Cerebellar cortex (tissue), 1 donor: ENCODE results near the gene NUDT19.
"Not testable (repeated sequence)": the region's sequence is repeated elsewhere in the genome, so short reads cannot be mapped to it uniquely, and the experiment has no call there.

Source experiments
- DNase-seq: peaks from one replicate; pipeline ENCODE4 v3.0.0-alpha.2; 2015; ENCODE audit warnings: low spot score

Gene NUDT19

GRCh38 chr19:32691291-32691951 lies at the start of gene NUDT19:
TSS of gene NUDT19 (plus strand) at chr19:32691821. CDS start at chr19:32691961, 140 bp downstream.
- peak; percentile 75 for DNase-seq

GRCh38 chr19:32642771-32643170 lies 48.9 kb upstream of the NUDT19 start:
- DNase-seq, result no peak

GRCh38 chr19:32646556-32646955 lies 45.1 kb upstream of the NUDT19 start:
- DNase-seq, result no peak

GRCh38 chr19:32647361-32647760 lies 44.3 kb upstream of the NUDT19 start:
- DNase-seq, result no peak

GRCh38 chr19:32649751-32650150 lies 41.9 kb upstream of the NUDT19 start:
- DNase-seq, result peak; percentile 32

GRCh38 chr19:32650671-32651070 lies 41.0 kb upstream of the NUDT19 start:
- DNase-seq, result no peak

GRCh38 chr19:32651729-32652140 lies 39.9 kb upstream of the NUDT19 start:
- DNase-seq, result peak; percentile 38

- not testable (repeated sequence) for DNase-seq
Observed at GRCh38 chr19:32652331-32652730, 39.3 kb upstream of the NUDT19 start.

GRCh38 chr19:32652894-32653598 lies 38.6 kb upstream of the NUDT19 start:
- DNase-seq, result peak; percentile 59

- no peak for DNase-seq
Observed at GRCh38 chr19:32653599-32653915, 38.1 kb upstream of the NUDT19 start.

- DNase-seq, result not testable (repeated sequence)
Observed at GRCh38 chr19:32656379-32656778, 35.2 kb upstream of the NUDT19 start.

GRCh38 chr19:32658075-32658474 lies 33.5 kb upstream of the NUDT19 start:
- no peak for DNase-seq

- DNase-seq, result no peak
Observed at GRCh38 chr19:32658527-32658926, 33.1 kb upstream of the NUDT19 start.

- no peak for DNase-seq
Observed at GRCh38 chr19:32661318-32661717, 30.3 kb upstream of the NUDT19 start.

GRCh38 chr19:32662186-32662585 lies 29.4 kb upstream of the NUDT19 start:
- DNase-seq, result no peak

- no peak for DNase-seq
Observed at GRCh38 chr19:32666084-32666483, 25.5 kb upstream of the NUDT19 start.

GRCh38 chr19:32669310-32669709 lies 22.3 kb upstream of the NUDT19 start:
- DNase-seq, result peak; percentile 81

- DNase-seq, result no peak
Observed at GRCh38 chr19:32671883-32672593, 19.6 kb upstream of the NUDT19 start.

- DNase-seq, result no peak
Observed at GRCh38 chr19:32672841-32673240, 18.8 kb upstream of the NUDT19 start.

- DNase-seq, result no peak
Observed at GRCh38 chr19:32673573-32673972, 18.0 kb upstream of the NUDT19 start.

GRCh38 chr19:32674153-32674930 lies 17.3 kb upstream of the NUDT19 start:
- DNase-seq, result no peak
